Natural killer cell (primary cell): ENCODE results near the gene AKAP5. TPM values are rescaled to one million over a fixed set of nuclear protein-coding genes. Genes with fewer than 3 reads are reported as not detected.
A peak's percentile ranks its signal among the peaks of the same experiment; 100 is the strongest.

Experiments
- ATAC-seq, 3 donors: fragments of 150-1000 bp in 2 of 3; fragments of 200-7000 bp in 1 of 3; cut with Tn5 transposase; 1 replicate in 1 of 3; 2 replicates in 2 of 3; pipeline ENCODE4 v1.10.0; 2021; ENCODE audit warnings: mild to moderate bottlenecking in 2 of 3, moderate library complexity in 2 of 3
- DNase-seq, 2 donors: peaks; one replicate each; pipeline versions ENCODE4 v3.0.0 to v3.0.0-alpha.2; 2013 to 2021; ENCODE audit warnings: mixed read lengths in 1 of 2
- H3K27ac ChIP-seq: one replicate; pipeline ENCODE4 v1.5.1; 2013; ENCODE audit warnings: mild to moderate bottlenecking, low read length
- H3K27me3 ChIP-seq: one replicate; pipeline ENCODE4 v1.6.1; 2013; ENCODE audit warnings: low read length; ENCODE audit not compliant: control insufficient read depth, insufficient read depth
- H3K36me3 ChIP-seq: one replicate; pipeline ENCODE4 v1.6.1; 2013; ENCODE audit warnings: low read length; ENCODE audit not compliant: control insufficient read depth, insufficient read depth
- H3K4me1 ChIP-seq: one replicate; pipeline ENCODE4 v1.6.1; 2013; ENCODE audit warnings: low read length; ENCODE audit not compliant: control insufficient read depth, insufficient read depth
- H3K4me3 ChIP-seq: one replicate; pipeline ENCODE4 v1.5.1; 2013; ENCODE audit warnings: low read length
- H3K9me3 ChIP-seq: one replicate; pipeline ENCODE4 v1.6.1; 2013; ENCODE audit warnings: low read length; ENCODE audit not compliant: control insufficient read depth, insufficient read depth
- H3K27ac Mint-ChIP-seq, 2 donors: one replicate each; pipeline ENCODE4 v1.8.0; 2022; ENCODE audit warnings: mild to moderate bottlenecking in 2 of 2, mixed read lengths in 2 of 2, moderate library complexity in 1 of 2
- H3K27me3 Mint-ChIP-seq, 2 donors: one replicate each; pipeline ENCODE4 v1.8.0; 2022; ENCODE audit warnings: low read depth in 2 of 2, mixed read lengths in 2 of 2
- H3K36me3 Mint-ChIP-seq: one replicate; pipeline ENCODE4 v1.8.0; 2022; ENCODE audit warnings: mixed read lengths
- H3K4me1 Mint-ChIP-seq, 2 donors: one replicate each; pipeline ENCODE4 v1.8.0; 2022; ENCODE audit warnings: mixed read lengths in 2 of 2
- H3K4me3 Mint-ChIP-seq: one replicate; pipeline ENCODE4 v1.8.0; 2022; ENCODE audit warnings: mild to moderate bottlenecking, moderate library complexity, mixed read lengths
- H3K9me3 Mint-ChIP-seq, 2 donors: one replicate each; pipeline ENCODE4 v1.8.0; 2022; ENCODE audit warnings: mixed read lengths in 2 of 2
- CTCF ChIP-seq: fragments of 200-600 bp; IDR thresholded peaks from one replicate; pipeline ENCODE4 v1.8.0; 2022; ENCODE audit warnings: antibody characterized with exemption
- WGBS: methylation state at CpG from one replicate; pipeline ENCODE4 v1.1.7; 2013; ENCODE audit warnings: missing lambda C conversion rate; ENCODE audit not compliant: insufficient coverage; 5-methylcytosine and 5-hydroxymethylcytosine counted together
- intact Hi-C: fragments of 100-400 bp; cut with micrococcal nuclease; formaldehyde crosslinking; loops from one replicate; pipeline ENCODE4 v1.14.2; 2022
- total RNA-seq, 4 donors: library from RNA; stranded (reverse); fragments of 120-200 nt in 1 of 4; gene quantifications; one replicate each; pipeline versions ENCODE4 v1.2.3 to v1.2.4, GENCODE V29; 2013 to 2022

The AKAP5 gene
- total RNA-seq, 3 donors from 2014 or later (not counting 1 experiment from before 2014, with no cell fraction given), result 11.1 to 16.3 (median 12.0) TPM

- H3K4me1 ChIP-seq, result no peaks in the 10 kb centered on the region
- H3K4me3 Mint-ChIP-seq, result no peak overlapping the region
- TF ChIP-seq CTCF, result peak; percentile 76
- H3K27ac ChIP-seq, result no peak overlapping the region
- intact Hi-C loops, result loop anchor here (1.0 kb wide), 2 partner anchors 48 to 134 kb away; no protein-coding TSS in a partner anchor
- H3K27me3 ChIP-seq, result no peaks in the 10 kb centered on the region
- peaks cover 0 to 4% of the 10 kb centered on the region in 2 donors for H3K4me1 Mint-ChIP-seq
- peak in 2 of 3 donors; percentile 52 to 57 for ATAC-seq
- H3K36me3 ChIP-seq, result peaks cover 11% of the 10 kb centered on the region
- H3K9me3 Mint-ChIP-seq, result no peaks in the 10 kb centered on the region
- H3K9me3 ChIP-seq, result no peaks in the 10 kb centered on the region
- DNase-seq, result peak in 1 of 2 donors; percentile 67
- no peaks in the 10 kb centered on the region for H3K27me3 Mint-ChIP-seq
- no peaks in the 10 kb centered on the region for H3K36me3 Mint-ChIP-seq
- no peak overlapping the region for H3K4me3 ChIP-seq
- H3K27ac Mint-ChIP-seq, result peak overlapping the region in 1 of 2 donors; percentile 31
These were observed 13.4 kb downstream of the AKAP5 start for GRCh38 chr14:64478634-64479250.

GRCh38 chr14:64488590-64489099 is 23.3 kb downstream of the AKAP5 start:
- Histone ChIP-seq H3K4me3 (no peak overlapping the region), H3K27me3 (no peaks in the 10 kb centered on the region), H3K27ac (no peak overlapping the region), H3K9me3 (no peaks in the 10 kb centered on the region), H3K4me1 (no peaks in the 10 kb centered on the region), H3K36me3 (peaks cover 32% of the 10 kb centered on the region)
- DNase-seq (no peak), ATAC-seq (no peak)
- Mint-ChIP-seq H3K36me3 (no peaks in the 10 kb centered on the region), H3K27ac (no peak overlapping the region), H3K9me3 (no peaks in the 10 kb centered on the region), H3K4me1 (peaks cover 15 to 22% of the 10 kb centered on the region in 2 donors), H3K27me3 (no peaks in the 10 kb centered on the region), H3K4me3 (no peak overlapping the region)
- intact Hi-C loops, result no loop called here
- 100% methylated on average over 4 of the region's 5 CpGs for WGBS
- no peak for TF ChIP-seq CTCF

- DNase-seq, result no peak
- Histone ChIP-seq H3K36me3 (peaks cover 26% of the 10 kb centered on the region), H3K9me3 (no peaks in the 10 kb centered on the region), H3K27me3 (no peaks in the 10 kb centered on the region), H3K4me1 (no peaks in the 10 kb centered on the region), H3K27ac (no peak overlapping the region), H3K4me3 (no peak overlapping the region)
- intact Hi-C loops, result no loop called here
- Mint-ChIP-seq H3K27me3 (no peaks in the 10 kb centered on the region), H3K36me3 (no peaks in the 10 kb centered on the region), H3K9me3 (no peaks in the 10 kb centered on the region), H3K27ac (peak overlapping the region in 1 of 2 donors; percentile 35), H3K4me3 (no peak overlapping the region), H3K4me1 (peaks cover 15 to 23% of the 10 kb centered on the region in 2 donors)
- no peak for TF ChIP-seq CTCF
- WGBS, result 100% methylated on average over 1 of the region's 2 CpGs
- no peak for ATAC-seq
These were observed 26.3 kb downstream of the AKAP5 start for GRCh38 chr14:64491637-64492036.

GRCh38 chr14:64493455-64493854 is 28.2 kb downstream of the AKAP5 start:
- no peak overlapping the region for H3K27ac ChIP-seq
- Mint-ChIP-seq H3K9me3 (no peaks in the 10 kb centered on the region), H3K4me3 (no peak overlapping the region), H3K27ac (peak overlapping the region in 1 of 2 donors; percentile 3), H3K36me3 (no peaks in the 10 kb centered on the region), H3K4me1 (peaks cover 15 to 27% of the 10 kb centered on the region in 2 donors), H3K27me3 (no peaks in the 10 kb centered on the region)
- no peak for ATAC-seq
- no peaks in the 10 kb centered on the region for H3K9me3 ChIP-seq
- intact Hi-C loops, result no loop called here
- no peak overlapping the region for H3K4me3 ChIP-seq
- peaks cover 15% of the 10 kb centered on the region for H3K36me3 ChIP-seq
- H3K27me3 ChIP-seq, result no peaks in the 10 kb centered on the region
- no peaks in the 10 kb centered on the region for H3K4me1 ChIP-seq
- TF ChIP-seq CTCF, result no peak
- no peak for DNase-seq
- 100% methylated on average over 2 of the region's 3 CpGs for WGBS
